BLaER1 (cell line): ENCODE data around the gene IQSEC1.

ENCODE experiments used
- H3K27ac ChIP-seq: shearing (Covaris generic); formaldehyde crosslinking; 2 replicates; pipeline ENCODE4 v1.8.1; 2022
- H3K27me3 ChIP-seq: shearing (Covaris generic); formaldehyde crosslinking; 2 replicates; pipeline ENCODE4 v1.8.1; 2022
- H3K36me3 ChIP-seq: shearing (Covaris generic); formaldehyde crosslinking; 2 replicates; pipeline ENCODE4 v1.8.1; 2022
- H3K4me1 ChIP-seq: shearing (Covaris generic); formaldehyde crosslinking; 2 replicates; pipeline ENCODE4 v1.8.1; 2022
- H3K4me2 ChIP-seq: shearing (Covaris generic); formaldehyde crosslinking; 2 replicates; pipeline ENCODE4 v1.8.1; 2022
- H3K4me3 ChIP-seq: shearing (Covaris generic); formaldehyde crosslinking; 2 replicates; pipeline ENCODE4 v1.8.1; 2022
- H3K9ac ChIP-seq: shearing (Covaris generic); formaldehyde crosslinking; 2 replicates; pipeline ENCODE4 v1.8.1; 2022
- H3K9me3 ChIP-seq: shearing (Covaris generic); formaldehyde crosslinking; 2 replicates; pipeline ENCODE4 v1.8.1; 2022
- H4K20me1 ChIP-seq: shearing (Covaris generic); formaldehyde crosslinking; 2 replicates; pipeline ENCODE4 v1.8.1; 2022
- Cebpa-rat ChIP-seq: shearing (Covaris generic); IDR thresholded peaks from 2 replicates; pipeline ENCODE4 v1.8.1; 2022

The IQSEC1 gene

DNA sequence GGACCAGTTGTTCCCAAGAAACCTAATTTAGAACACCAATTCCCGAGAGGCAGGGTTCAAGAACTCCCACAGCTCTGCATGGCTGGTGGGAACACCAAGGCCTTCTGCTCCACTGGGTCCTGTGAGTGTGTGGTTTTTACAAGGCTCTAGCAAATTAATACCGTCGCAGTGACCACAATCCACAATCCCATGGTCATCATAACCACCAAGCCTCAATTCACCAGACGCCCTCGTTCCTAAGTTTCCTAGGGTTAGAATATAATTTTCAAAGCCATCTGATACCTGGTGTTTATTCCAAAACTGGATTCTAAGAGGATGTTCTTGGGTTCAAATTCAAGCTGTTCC, 116.9 kb downstream of the IQSEC1 start:
- H3K36me3 ChIP-seq = peaks cover 18% of the 10 kb centered on the region; the same call in 1 of the 2 replicates
- H3K9me3 ChIP-seq = no peaks in the 10 kb centered on the region
- peak overlapping the region; percentile 91 for H3K27ac ChIP-seq
- H3K4me1 ChIP-seq = peaks cover 100% of the 10 kb centered on the region
- no peak for TF ChIP-seq Cebpa-rat
- peaks cover 100% of the 10 kb centered on the region for H4K20me1 ChIP-seq
- no peaks in the 10 kb centered on the region for H3K27me3 ChIP-seq
- peak overlapping the region; percentile 58; the same call in 1 of the 2 replicates for H3K4me3 ChIP-seq
- peak overlapping the region; percentile 78 for H3K9ac ChIP-seq
- H3K4me2 ChIP-seq = peak overlapping the region; percentile 100

DNA sequence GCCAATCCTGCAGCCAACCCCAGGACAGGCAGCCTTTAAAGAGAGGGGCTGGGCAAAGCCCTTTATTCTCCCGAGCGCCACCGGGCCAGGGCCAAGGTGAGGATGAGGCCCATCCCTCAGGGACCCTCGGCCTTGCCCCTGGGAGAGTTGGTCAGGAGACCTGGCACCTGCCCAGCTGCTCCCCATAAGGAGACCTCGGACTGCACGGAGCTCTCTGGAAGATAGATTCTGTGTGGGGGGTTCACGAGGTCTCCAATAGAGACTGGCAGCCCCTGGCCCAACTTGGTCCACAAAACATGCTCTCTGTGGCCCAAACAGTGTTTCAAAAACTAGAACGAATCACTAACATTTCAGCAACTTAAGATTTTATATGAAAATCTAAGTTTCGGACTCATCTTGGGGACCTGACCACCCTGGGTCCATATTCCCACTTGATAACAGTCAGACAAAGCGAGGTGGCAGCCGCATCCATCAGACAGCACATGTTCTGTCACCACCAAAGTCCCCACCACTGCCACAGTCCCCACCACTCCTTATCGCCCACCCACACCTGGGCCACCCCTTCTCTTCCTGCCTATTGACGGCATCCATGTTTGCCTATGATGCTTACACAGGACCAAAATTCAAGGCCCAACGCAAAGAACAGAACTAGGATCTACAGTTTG, 117.4 kb downstream of the IQSEC1 start:
- peak overlapping the region; percentile 78 for H3K9ac ChIP-seq
- H4K20me1 ChIP-seq = peaks cover 100% of the 10 kb centered on the region
- H3K4me2 ChIP-seq = peak overlapping the region; percentile 100
- H3K27ac ChIP-seq = peak overlapping the region; percentile 91
- H3K36me3 ChIP-seq = peaks cover 18% of the 10 kb centered on the region; the same call in 1 of the 2 replicates
- no peaks in the 10 kb centered on the region for H3K9me3 ChIP-seq
- H3K4me1 ChIP-seq = peaks cover 100% of the 10 kb centered on the region
- H3K27me3 ChIP-seq = no peaks in the 10 kb centered on the region
- no peak for TF ChIP-seq Cebpa-rat
- peak overlapping the region; percentile 58 for H3K4me3 ChIP-seq

DNA sequence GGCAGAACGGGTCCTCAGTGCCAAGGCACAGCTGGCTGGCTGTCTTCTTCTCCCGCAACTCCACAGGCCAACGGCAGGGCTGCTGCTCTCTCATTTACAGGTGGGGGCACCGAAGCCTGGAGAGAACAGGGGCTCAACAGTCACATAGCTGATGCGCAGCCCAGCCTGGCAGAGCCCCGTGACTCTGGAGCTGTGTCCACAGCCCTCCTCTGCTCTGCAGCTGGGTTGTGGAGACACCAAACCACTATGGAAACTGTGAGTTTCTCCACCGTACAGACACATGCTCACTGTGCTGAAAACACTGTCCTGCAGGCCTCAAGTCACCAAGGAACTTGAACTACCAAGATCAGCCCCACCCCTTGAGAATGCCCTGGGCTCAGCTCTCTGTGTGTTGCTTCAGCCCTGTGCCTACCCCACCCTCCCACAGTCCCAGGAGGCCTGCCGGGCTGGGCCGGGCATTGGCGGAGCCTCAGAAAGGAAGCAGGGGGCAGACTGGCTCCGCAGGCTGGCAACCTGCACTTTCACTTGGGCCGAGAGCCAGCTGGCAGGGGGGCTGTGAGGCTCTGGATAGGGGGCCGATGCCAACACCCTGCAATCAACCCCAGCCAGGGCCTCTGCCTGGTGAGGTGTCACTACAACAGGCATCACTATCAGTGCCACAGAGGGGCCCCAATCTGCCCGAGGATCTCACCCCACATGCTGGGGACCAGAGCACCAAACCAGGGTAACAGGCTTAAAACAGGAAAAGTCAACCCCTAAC, 118.2 kb downstream of the IQSEC1 start:
- Histone ChIP-seq H3K9me3 (no peaks in the 10 kb centered on the region), H3K4me2 (peak overlapping the region; percentile 100), H4K20me1 (peaks cover 100% of the 10 kb centered on the region)

DNA sequence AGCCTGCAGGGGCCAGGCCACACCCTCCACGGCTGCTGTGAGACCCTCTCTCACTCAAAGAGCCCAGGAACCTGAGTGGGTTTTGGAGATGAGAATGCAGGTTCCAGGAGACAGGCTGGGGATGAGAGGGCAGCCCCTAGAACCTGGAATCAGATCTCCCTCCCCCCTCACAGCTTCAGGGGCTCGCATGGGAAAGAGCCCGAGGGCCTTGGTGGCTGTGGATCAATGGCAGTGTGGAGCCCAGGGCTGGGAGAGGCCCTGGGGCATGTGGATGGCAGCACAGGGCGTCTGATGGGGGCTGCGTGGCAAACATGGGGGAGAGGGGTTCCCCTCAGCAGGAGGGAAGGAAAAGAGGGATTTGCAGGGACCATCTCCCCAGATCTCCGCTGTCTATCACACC, 119.0 kb downstream of the IQSEC1 start:
- peaks cover 100% of the 10 kb centered on the region for H3K4me1 ChIP-seq
- no peaks in the 10 kb centered on the region for H3K27me3 ChIP-seq
- peak overlapping the region; percentile 91 for H3K27ac ChIP-seq
- H3K9ac ChIP-seq = peak overlapping the region; percentile 78
- H3K4me2 ChIP-seq = peak overlapping the region; percentile 100
- H3K4me3 ChIP-seq = peak overlapping the region; percentile 42
- H3K9me3 ChIP-seq = no peaks in the 10 kb centered on the region
- H4K20me1 ChIP-seq = peaks cover 100% of the 10 kb centered on the region
- H3K36me3 ChIP-seq = peaks cover 18% of the 10 kb centered on the region; the same call in 1 of the 2 replicates
- no peak for TF ChIP-seq Cebpa-rat

More for the DNA sequence above, 118.2 kb downstream of the IQSEC1 start:
- peak; percentile 69; the same call in 1 of the 2 replicates for TF ChIP-seq Cebpa-rat
- H3K4me1 ChIP-seq = peaks cover 100% of the 10 kb centered on the region
- peak overlapping the region; percentile 91 for H3K27ac ChIP-seq
- H3K36me3 ChIP-seq = peaks cover 18% of the 10 kb centered on the region; the same call in 1 of the 2 replicates
- H3K4me3 ChIP-seq = peak overlapping the region; percentile 58
- no peaks in the 10 kb centered on the region for H3K27me3 ChIP-seq
- peak overlapping the region; percentile 78 for H3K9ac ChIP-seq

DNA sequence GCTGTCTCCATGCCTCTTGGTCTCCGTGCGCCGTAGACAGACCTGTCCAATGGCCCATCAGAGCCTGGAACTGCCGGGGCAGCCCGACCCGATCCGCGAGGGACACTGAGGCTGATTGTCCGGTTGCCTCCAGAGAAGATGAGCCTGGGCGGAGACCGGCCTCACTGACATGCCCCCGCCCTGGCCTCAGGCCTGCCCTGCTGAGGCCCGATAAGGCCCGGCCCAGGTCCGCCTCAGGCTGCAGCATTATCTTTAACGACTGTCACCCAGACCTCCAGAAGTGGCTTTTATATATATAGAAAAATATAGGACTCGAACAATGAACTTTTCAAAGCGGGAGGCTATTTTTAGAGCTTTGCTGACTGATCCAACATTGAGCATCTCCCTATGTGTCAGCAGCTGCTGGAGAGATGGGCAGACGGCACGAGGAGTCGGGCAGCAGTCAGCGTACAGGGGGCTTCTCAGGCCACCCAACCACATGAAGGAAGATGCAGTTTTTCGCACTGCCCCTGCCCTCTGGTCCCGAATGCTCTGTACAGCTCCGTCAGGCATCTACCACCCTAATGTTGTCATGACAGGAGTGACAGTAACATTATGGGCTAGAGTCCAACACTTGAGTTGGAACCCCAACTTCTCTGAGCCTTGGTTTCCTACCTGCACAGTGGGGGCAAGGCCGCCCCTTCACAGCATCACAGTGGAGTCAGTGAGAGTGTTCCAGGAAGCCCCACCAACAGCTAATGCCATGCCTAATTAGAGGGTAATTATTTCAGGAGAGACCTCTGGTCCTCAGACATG, 119.8 kb downstream of the IQSEC1 start:
- Histone ChIP-seq H4K20me1 (peaks cover 100% of the 10 kb centered on the region), H3K27me3 (no peaks in the 10 kb centered on the region), H3K9ac (peak overlapping the region; percentile 78), H3K4me2 (peak overlapping the region; percentile 100), H3K4me1 (peaks cover 100% of the 10 kb centered on the region), H3K36me3 (peaks cover 18% of the 10 kb centered on the region; the same call in 1 of the 2 replicates), H3K27ac (peak overlapping the region; percentile 91), H3K4me3 (peak overlapping the region; percentile 42; the same call in 1 of the 2 replicates), H3K9me3 (no peaks in the 10 kb centered on the region)
- no peak for TF ChIP-seq Cebpa-rat

DNA sequence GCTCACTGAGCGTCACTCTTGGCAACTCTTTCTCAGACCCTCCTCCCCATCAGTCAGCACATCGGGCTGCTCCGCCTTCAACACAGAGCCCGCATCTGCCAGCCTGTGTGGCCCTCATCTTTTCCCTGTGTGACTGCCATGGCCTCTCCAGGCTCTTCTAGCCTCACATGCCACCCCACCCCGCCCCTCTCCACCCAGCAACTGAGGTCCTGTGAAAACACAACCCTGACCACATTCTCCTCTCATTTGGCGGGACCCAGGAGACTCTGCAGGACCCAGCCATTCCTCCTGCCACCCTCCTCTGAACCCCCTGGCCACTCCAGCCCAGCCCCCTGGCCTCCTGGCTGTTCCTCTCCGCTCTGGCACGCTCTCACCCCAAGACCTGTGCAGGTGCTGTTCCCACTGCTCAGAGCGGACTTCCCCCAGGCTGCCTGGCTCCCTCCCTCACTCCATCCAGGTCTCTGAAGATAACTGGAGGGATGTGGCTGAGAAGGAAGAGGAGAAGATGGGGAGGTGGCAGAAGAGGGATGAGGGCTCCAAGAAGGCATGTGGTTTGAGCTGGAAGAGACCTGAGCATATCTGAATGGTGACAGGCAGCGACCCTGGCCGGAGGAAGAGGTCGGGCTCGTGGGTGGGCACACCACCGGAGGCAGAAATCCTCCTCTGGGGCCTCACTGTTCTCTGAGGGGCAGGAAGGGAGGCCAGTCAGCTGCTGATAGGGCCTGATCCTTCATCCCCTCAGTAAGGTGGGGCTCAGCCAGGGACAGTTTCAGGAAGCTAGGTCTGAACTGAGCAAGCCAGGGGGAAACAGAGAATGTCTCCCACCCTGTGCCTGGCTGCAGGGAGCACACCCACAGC, 120.7 kb downstream of the IQSEC1 start:
- H4K20me1 ChIP-seq = peaks cover 100% of the 10 kb centered on the region
- peaks cover 100% of the 10 kb centered on the region for H3K4me1 ChIP-seq
- peak overlapping the region; percentile 100 for H3K4me2 ChIP-seq

DNA sequence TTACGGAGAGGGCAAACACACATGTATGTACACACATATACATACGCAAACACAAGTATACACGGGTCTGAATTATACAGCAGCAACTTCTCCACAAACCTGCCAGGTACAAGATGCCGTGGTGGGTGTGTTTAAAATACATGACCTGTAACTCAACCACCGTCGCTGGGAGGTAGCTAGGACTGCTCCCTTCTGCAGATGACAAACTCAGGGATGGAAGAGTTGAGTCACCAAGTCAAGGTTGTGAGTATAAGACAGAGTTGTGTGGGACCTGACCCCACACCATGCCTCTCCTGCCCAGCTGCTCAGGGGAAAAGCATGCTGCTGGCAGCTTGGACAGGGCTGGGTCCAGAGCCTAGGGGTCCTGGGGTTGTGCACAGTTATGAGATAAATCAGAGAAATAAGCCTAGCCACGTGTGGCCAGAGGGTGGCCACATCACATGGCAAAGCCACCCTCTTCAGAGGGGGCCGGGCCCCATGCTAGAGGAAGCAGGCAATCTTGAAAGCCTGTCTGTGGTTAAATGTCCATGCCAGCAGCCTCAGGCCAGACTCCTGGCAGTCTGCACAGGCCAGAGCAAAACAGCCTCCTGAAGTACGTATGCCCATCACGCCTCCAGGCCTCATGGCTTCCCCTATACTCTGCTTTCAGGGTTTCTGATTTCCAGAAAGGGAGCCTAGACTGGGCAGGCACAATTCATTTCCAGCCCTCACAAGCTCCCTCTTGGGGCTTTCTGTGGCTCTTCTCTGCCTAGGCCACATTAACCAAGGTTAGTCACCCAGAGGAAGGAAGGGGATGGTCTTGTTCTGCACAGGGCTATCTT, 124.1 kb downstream of the IQSEC1 start:
- Histone ChIP-seq H3K36me3 (peaks cover 36% of the 10 kb centered on the region), H3K27ac (0 out of 2 replicates have a peak overlapping the region, but pooled peaks have one; percentile 40), H3K4me3 (no peak overlapping the region), H3K4me2 (peak overlapping the region; percentile 100), H3K9ac (no peak overlapping the region), H4K20me1 (peaks cover 100% of the 10 kb centered on the region), H3K4me1 (peaks cover 100% of the 10 kb centered on the region), H3K27me3 (no peaks in the 10 kb centered on the region), H3K9me3 (no peaks in the 10 kb centered on the region)
- no peak for TF ChIP-seq Cebpa-rat

More for the DNA sequence above, 120.7 kb downstream of the IQSEC1 start:
- Histone ChIP-seq H3K4me3 (no peak overlapping the region), H3K9me3 (no peaks in the 10 kb centered on the region), H3K27me3 (no peaks in the 10 kb centered on the region), H3K9ac (peak overlapping the region; percentile 78), H3K27ac (peak overlapping the region; percentile 91), H3K36me3 (peaks cover 21% of the 10 kb centered on the region; the same call in 1 of the 2 replicates)
- no peak for TF ChIP-seq Cebpa-rat

DNA sequence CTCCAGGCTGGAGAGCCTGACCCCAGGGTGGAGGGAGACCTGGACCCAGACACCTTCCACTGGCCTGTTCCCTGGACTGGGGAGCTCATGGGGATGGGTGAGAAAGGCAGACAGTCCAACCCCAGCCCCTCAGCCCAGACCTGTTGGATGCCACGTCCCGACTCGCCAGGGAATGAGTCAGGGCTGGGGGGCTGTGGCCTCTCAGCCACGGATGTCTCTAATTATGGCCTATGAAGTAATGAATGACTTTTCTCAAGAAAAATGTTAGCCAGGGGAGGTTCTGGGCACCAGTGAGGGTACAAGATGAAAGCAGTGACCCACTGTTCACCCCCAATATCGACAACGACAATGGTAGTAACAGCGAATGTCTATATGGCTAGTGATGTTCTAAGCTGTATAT, 124.9 kb downstream of the IQSEC1 start:
- H3K9ac ChIP-seq = peak overlapping the region; percentile 44; the same call in 1 of the 2 replicates
- H3K4me3 ChIP-seq = no peak overlapping the region
- peaks cover 39% of the 10 kb centered on the region for H3K36me3 ChIP-seq
- peaks cover 100% of the 10 kb centered on the region for H4K20me1 ChIP-seq
- no peak for TF ChIP-seq Cebpa-rat
- 0 out of 2 replicates have a peak overlapping the region, but pooled peaks have one; percentile 2 for H3K27ac ChIP-seq
- peak overlapping the region; percentile 100 for H3K4me2 ChIP-seq
- H3K9me3 ChIP-seq = no peaks in the 10 kb centered on the region
- peaks cover 100% of the 10 kb centered on the region for H3K4me1 ChIP-seq
- H3K27me3 ChIP-seq = no peaks in the 10 kb centered on the region
